Heart left ventricle (tissue), 16 donors: ENCODE measurements around the gene SRC. TPM values are rescaled to one million over a fixed set of nuclear protein-coding genes. Genes with fewer than 3 reads are reported as not detected.

Experiments
- ATAC-seq, 4 donors: fragments of 200-7000 bp; cut with Tn5 transposase; one replicate each; pipeline ENCODE4 v1.9.1; 2020 to 2022; ENCODE audit warnings: moderate library complexity in 4 of 4, mild to moderate bottlenecking in 3 of 4, moderate number of reproducible peaks in 1 of 4
- DNase-seq, 5 donors: peaks; one replicate each; pipeline ENCODE4 v3.0.0-alpha.2; 2020
- H3K27ac ChIP-seq, 12 donors: fragments of 200-600 bp; sonication (generic) in 4 of 12; one replicate each; pipeline versions ENCODE4 v1.5.0 to v1.8.0; 2016 to 2022; ENCODE audit warnings: mild to moderate bottlenecking in 2 of 12
- H3K27me3 ChIP-seq, 9 donors: fragments of 200-600 bp; sonication (generic) in 2 of 9; one replicate each; pipeline versions ENCODE4 v1.5.1 to v1.8.0; 2016 to 2022; ENCODE audit warnings: mild to moderate bottlenecking in 3 of 9
- H3K36me3 ChIP-seq, 9 donors: fragments of 200-600 bp; sonication (generic) in 2 of 9; one replicate each; pipeline versions ENCODE4 v1.5.0 to v1.8.0; 2018 to 2022; ENCODE audit warnings: mild to moderate bottlenecking in 2 of 9
- H3K4me1 ChIP-seq, 12 donors: fragments of 200-600 bp; sonication (generic) in 4 of 12; one replicate each; pipeline versions ENCODE4 v1.5.0 to v1.8.0; 2016 to 2022; ENCODE audit warnings: mild to moderate bottlenecking in 3 of 12
- H3K4me3 ChIP-seq, 12 donors: fragments of 200-600 bp; sonication (generic) in 4 of 12; one replicate each; pipeline versions ENCODE4 v1.5.0 to v1.8.0; 2017 to 2022; ENCODE audit warnings: mild to moderate bottlenecking in 9 of 12, moderate library complexity in 4 of 12
- H3K9me3 ChIP-seq, 12 donors: fragments of 200-600 bp; sonication (generic) in 4 of 12; one replicate each; pipeline versions ENCODE4 v1.5.0 to v1.8.0; 2016 to 2022; ENCODE audit warnings: mild to moderate bottlenecking in 1 of 12
- POLR2A ChIP-seq, 2 donors: fragments of 450-650 bp; IDR thresholded peaks; one replicate each; pipeline ENCODE4 v1.6.1; 2017; ENCODE audit warnings: antibody characterized with exemption in 2 of 2, mild to moderate bottlenecking in 2 of 2, moderate library complexity in 2 of 2
- WGBS, 4 donors: extraction: QIAGEN DNeasy Blood & Tissue Kit in 2 of 4; methylation state at CpG; one replicate each; pipeline versions ENCODE4 v1.1.5 to v1.1.7; 2013 to 2018; 5-methylcytosine and 5-hydroxymethylcytosine counted together
- intact Hi-C, 10 donors: fragments of 100-400 bp; cut with DNase I; formaldehyde crosslinking; loops; one replicate each; pipeline versions ENCODE4 v1.11.1 to v1.14.2; 2022
- polyA plus RNA-seq, 2 donors: library from polyadenylated mRNA; stranded (reverse); fragments of 200-250 nt; gene quantifications; one replicate each; pipeline ENCODE4 v1.2.3, GENCODE V29; 2013
- total RNA-seq, 9 donors: library from RNA; depleted of rRNA in 2 of 9; stranded (reverse); fragments of >200 nt in 2 of 9; fragmentation: NEBNext Ultra II Directional in 3 of 9; extraction: Animal tissue kit (Norgen Biotek cat#: 25700) in 3 of 9; gene quantifications; one replicate each; pipeline versions ENCODE4 v1.1.0 to v1.2.4, GENCODE V29; 2016 to 2023
- TF ChIP-seq, protein P1 (sequence below), 12 donors: fragments of 200-600 bp; sonication (generic) in 4 of 12; IDR thresholded peaks; one replicate each; pipeline versions ENCODE4 v1.5.0 to v1.8.0; 2018 to 2022; ENCODE audit warnings: antibody characterized with exemption in 12 of 12, mild to moderate bottlenecking in 5 of 12
- donor health status: ischemic (EF 13 %, LVEDD 7.1; RV severe dilation, severe dysfunction).
- donor health status: healthy with polysubstance abuse.
- donor health status: DM: no; HTN: yes; CAD: no.
- donor health status: DM: no; HTN: no; CAD: no.
- donor health status: ischemic (EF 25% LVEDD 6.9; RV normal size, moderate dysfunction).
- donor health status: ischemic (EF 25% LVEDD 5.7; RV mildly dilated, moderate dysfunction).
- donor health status: healthy.
- donor health status: DM: yes; HTN: yes; CAD: no.
- donor health status: ischemic (EF 35%, LVEDD 5.7; RV mildly dilated, moderate dysfunction).
- donor health status: nonischemic (EF 11% LVEDD 7.7; RV severe dilation, severe dysfunction).
- donor health status: DM: yes; HTN: yes; CAD: no.
- donor health status: PGD.
- donor health status: ischemic (EF 29% LVEDD 5.4; RV normal size, mild dysfunction).
- donor health status: nonischemic (EF 23%, LVEDD 6.1; RV moderate dilation, normal function).

SRC gene
- total and polyA plus RNA-seq, 11 donors: 2.5 to 19.9 (median 5.1) TPM

DNA sequence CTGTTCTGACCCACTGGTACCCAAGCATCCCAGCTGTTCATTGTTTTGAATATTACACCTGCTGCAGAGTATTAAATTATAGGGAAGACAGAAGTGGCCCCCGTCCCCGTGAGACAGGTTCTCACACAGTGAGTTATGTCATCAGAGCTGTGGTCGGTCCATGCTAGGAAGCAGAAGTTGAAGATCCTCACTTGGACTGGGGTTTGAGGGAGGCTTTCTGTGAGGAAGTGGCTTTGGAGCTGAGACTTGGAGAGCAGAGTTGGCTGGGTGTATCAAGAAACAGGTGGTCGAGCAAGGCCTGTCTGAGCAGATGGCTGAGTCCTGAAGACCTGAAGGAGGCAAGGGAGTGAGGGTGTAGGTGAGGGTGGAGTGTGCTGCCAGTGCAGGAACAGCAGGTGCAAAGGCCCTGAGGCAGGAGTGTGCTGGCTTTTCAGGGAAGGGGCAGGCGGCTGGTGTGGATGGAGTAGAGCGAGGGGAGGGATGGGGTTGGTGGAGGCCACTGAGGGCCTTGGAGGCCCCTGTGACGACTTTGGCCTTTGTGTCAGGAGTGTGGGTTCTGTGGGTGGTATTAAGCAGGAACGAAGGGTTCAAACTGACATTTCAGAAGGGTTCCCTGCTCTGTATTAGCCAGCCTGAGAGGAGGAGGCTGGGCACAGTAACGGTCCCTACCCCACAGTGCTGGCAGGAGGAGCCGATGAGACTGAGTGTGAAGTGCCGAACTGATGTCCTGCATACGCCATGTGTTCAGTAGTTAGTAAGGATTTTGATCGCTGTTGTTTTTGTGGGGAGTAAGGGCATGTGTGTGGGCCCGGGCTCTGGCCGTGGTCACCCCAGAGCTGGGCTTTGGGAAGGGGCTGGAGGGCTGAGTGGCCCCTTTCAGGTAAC is 11.8 kb downstream of the SRC start:
- intact Hi-C loops: no loop called here
- WGBS, 4 donors: 77 to 89% (median 86%) methylated on average over 12 to 15 of the region's 15 CpGs
- Histone ChIP-seq H3K27ac (peak overlapping the region in 2 of 12 donors; percentile 61 to 70), H3K27me3 (no peaks in the 10 kb centered on the region), H3K9me3 (no peaks in the 10 kb centered on the region), H3K4me1 (peaks cover 0 to 39% (median 7%) of the 10 kb centered on the region in 12 donors), H3K36me3 (no peaks in the 10 kb centered on the region), H3K4me3 (no peak overlapping the region)
- peak in 2 of 4 donors; percentile 54 to 56 for ATAC-seq
- TF ChIP-seq, protein P1, sequence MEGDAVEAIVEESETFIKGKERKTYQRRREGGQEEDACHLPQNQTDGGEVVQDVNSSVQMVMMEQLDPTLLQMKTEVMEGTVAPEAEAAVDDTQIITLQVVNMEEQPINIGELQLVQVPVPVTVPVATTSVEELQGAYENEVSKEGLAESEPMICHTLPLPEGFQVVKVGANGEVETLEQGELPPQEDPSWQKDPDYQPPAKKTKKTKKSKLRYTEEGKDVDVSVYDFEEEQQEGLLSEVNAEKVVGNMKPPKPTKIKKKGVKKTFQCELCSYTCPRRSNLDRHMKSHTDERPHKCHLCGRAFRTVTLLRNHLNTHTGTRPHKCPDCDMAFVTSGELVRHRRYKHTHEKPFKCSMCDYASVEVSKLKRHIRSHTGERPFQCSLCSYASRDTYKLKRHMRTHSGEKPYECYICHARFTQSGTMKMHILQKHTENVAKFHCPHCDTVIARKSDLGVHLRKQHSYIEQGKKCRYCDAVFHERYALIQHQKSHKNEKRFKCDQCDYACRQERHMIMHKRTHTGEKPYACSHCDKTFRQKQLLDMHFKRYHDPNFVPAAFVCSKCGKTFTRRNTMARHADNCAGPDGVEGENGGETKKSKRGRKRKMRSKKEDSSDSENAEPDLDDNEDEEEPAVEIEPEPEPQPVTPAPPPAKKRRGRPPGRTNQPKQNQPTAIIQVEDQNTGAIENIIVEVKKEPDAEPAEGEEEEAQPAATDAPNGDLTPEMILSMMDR (IDR thresholded peaks at IDR 0.05): no peak
- no peak for TF ChIP-seq POLR2A (IDR thresholded peaks at IDR 0.05)
- DNase-seq: no peak

DNA sequence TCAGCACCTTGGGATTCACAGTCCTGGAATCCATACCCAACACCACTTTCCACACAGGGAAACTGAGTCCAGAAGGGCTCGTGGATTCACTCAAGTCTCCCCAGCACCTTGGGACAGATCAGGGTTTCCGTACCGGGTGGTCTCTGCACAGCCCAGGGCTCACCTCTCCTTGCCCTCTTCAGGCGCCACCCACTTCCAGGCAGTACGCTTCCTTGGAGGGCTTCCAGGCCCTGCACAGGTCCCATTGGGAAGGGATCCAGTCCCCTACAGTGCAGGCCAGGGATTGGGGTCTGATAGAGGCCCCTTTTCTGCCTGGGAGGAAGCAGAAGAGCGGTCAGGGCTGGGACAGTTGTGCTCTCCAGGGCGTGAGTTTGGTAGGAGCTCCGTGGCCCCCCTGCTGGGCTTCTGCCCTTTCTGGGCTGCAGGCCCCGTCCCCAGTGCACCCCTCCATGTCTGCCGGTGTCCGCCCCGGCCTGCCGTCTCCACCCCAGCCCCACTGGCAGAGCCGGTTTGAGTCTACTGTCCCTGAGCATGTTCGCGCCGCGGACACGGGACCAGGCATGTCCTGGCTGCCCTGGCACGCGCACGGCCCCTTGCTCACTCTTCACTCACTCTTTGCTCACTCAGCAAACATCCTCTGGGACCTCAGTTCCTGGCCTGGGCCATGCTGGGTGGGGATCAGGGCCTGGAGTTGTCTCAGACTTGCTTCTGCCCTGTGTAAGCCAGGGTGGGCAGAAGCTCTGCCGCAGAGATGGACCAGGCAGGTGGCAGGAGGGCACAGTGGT is 12.6 kb downstream of the SRC start:
- H3K9me3 ChIP-seq: no peaks in the 10 kb centered on the region
- H3K27me3 ChIP-seq: no peaks in the 10 kb centered on the region
- ATAC-seq (no peak), DNase-seq (no peak)
- no peak for TF ChIP-seq POLR2A (IDR thresholded peaks at IDR 0.05)
- intact Hi-C loops: no loop called here
- WGBS, 4 donors: 59 to 72% (median 67%) methylated on average over 17 to 23 of the region's 23 CpGs
- no peaks in the 10 kb centered on the region for H3K36me3 ChIP-seq
- H3K27ac ChIP-seq: peak overlapping the region in 1 of 12 donors; percentile 70
- no peak overlapping the region for H3K4me3 ChIP-seq
- peaks cover 0 to 39% (median 7%) of the 10 kb centered on the region in 12 donors for H3K4me1 ChIP-seq

DNA sequence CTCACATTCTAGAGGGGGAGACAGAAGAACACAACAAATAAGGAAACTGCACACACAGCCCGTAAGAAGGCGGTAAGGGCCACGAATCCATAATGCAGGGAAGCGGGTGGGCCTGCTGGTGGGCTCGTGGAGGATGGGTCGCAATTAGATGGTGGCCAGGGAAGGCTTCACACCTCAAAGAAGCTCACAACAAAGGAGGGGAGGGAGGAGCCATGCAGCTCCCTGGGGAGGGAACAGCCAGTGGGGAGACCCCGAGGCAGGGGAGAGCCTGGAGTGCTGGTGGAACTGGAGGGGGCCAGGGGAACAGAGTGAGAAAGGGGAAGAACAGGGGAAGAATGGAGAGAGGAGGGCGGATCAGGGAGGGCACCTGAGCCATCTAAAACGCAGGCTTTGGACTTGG is 13.4 kb downstream of the SRC start:
- Histone ChIP-seq H3K27ac (peak overlapping the region in 1 of 12 donors; percentile 70), H3K4me3 (no peak overlapping the region), H3K27me3 (no peaks in the 10 kb centered on the region), H3K36me3 (no peaks in the 10 kb centered on the region), H3K9me3 (no peaks in the 10 kb centered on the region), H3K4me1 (peaks cover 0 to 39% (median 7%) of the 10 kb centered on the region in 12 donors)
- peak in 1 of 5 donors; percentile 13 for DNase-seq
- TF ChIP-seq, protein P1 (IDR thresholded peaks at IDR 0.05): no peak
- TF ChIP-seq POLR2A (IDR thresholded peaks at IDR 0.05): no peak
- ATAC-seq: no peak
- intact Hi-C loops: no loop called here
- 72 to 82% (median 79%) methylated on average over 9 of the region's 9 CpGs for WGBS, 4 donors

DNA sequence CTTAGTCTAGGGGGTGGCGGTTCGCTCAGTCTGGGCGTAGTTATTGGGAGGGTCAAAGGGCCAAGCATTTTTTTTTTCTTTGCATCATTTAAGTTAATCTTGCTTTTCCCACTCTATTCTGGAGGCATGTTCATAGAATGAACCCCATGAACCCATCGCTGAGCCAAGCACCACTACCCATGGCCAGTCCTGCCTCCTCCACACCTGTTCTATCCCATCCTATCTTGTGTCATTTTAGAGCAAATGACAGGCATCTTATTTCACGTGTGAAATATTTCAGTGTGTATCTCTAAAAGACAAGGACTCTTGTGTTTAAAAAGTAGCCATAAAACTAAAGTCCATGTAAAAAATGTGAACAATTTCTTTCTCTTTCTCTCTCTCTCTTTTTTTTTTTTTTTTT is 13.9 kb downstream of the SRC start:
- TF ChIP-seq, protein P1 (IDR thresholded peaks at IDR 0.05): no peak
- TF ChIP-seq POLR2A (IDR thresholded peaks at IDR 0.05): no peak
- H3K36me3 ChIP-seq: no peaks in the 10 kb centered on the region
- H3K4me3 ChIP-seq: no peak overlapping the region
- intact Hi-C loops: no loop called here
- peaks cover 0 to 39% (median 7%) of the 10 kb centered on the region in 12 donors for H3K4me1 ChIP-seq
- DNase-seq (no peak), ATAC-seq (no peak)
- 82 to 91% (median 87%) methylated on average over 5 of the region's 5 CpGs for WGBS, 4 donors
- no peaks in the 10 kb centered on the region for H3K9me3 ChIP-seq
- H3K27me3 ChIP-seq: no peaks in the 10 kb centered on the region
- H3K27ac ChIP-seq: no peak overlapping the region
